Testis (tissue), 2 donors: Measurements from ENCODE around the gene TNS1.

ENCODE experiments used
- CTCF ChIP-seq, 3 experiments: fragments of 450-650 bp in 2 of 3; fragments of 200-600 bp in 1 of 3; sonication (generic) in 1 of 3; IDR thresholded peaks; one replicate each; pipeline ENCODE4 v1.5.1; 2016 to 2019; ENCODE audit warnings: antibody characterized with exemption in 3 of 3, mild to moderate bottlenecking in 2 of 3, moderate library complexity in 1 of 3
- POLR2A ChIP-seq: fragments of 450-650 bp; IDR thresholded peaks from one replicate; pipeline ENCODE4 v1.6.1; 2017; ENCODE audit warnings: antibody characterized with exemption, mild to moderate bottlenecking, moderate library complexity

- TF ChIP-seq CTCF (IDR thresholded peaks at IDR 0.05) = no peak
- no peak for TF ChIP-seq POLR2A
These were observed 95.5 kb downstream of the TNS1 start for GRCh38 chr2:217907266-217907665.
